CD4-positive, alpha-beta T cell treated with Interleukin-15 for 1 hour (primary cell): Measurements from ENCODE around the gene ZNF579.

Experiments used
- DNase-seq: peaks from one replicate; pipeline ENCODE4 v3.0.0-alpha.2; 2020

Gene ZNF579

GRCh38 chr19:55563261-55563690, 17.4 kb downstream of the ZNF579 start:
- no peak for DNase-seq

GRCh38 chr19:55559684-55560083, 21.0 kb downstream of the ZNF579 start:
- DNase-seq = no peak

GRCh38 chr19:55554741-55555152, 25.9 kb downstream of the ZNF579 start:
- DNase-seq = no peak

- no peak for DNase-seq
These were observed 26.3 kb downstream of the ZNF579 start for GRCh38 chr19:55554302-55554701.

- DNase-seq = no peak
These were observed 27.1 kb downstream of the ZNF579 start for GRCh38 chr19:55553217-55554182.

- DNase-seq = no peak
These were observed 28.0 kb downstream of the ZNF579 start for GRCh38 chr19:55552620-55553019.

GRCh38 chr19:55552206-55552605, 28.4 kb downstream of the ZNF579 start:
- DNase-seq = no peak

- DNase-seq = no peak
These were observed 30.4 kb downstream of the ZNF579 start for GRCh38 chr19:55550321-55550650.

- no peak for DNase-seq
These were observed 30.9 kb downstream of the ZNF579 start for GRCh38 chr19:55549500-55550320.

- no peak for DNase-seq
These were observed 33.6 kb downstream of the ZNF579 start for GRCh38 chr19:55546822-55547614.

GRCh38 chr19:55546011-55546410, 34.6 kb downstream of the ZNF579 start:
- no peak for DNase-seq

GRCh38 chr19:55545443-55545842, 35.2 kb downstream of the ZNF579 start, which contains the start of gene SBK3:
Gene SBK3 (minus strand): TSS chr19:55545543. CDS start chr19:55545543, 0 bp downstream.
- no peak for DNase-seq

- no peak for DNase-seq
These were observed 35.7 kb downstream of the ZNF579 start for GRCh38 chr19:55544776-55545439.

GRCh38 chr19:55544014-55544413, 36.6 kb downstream of the ZNF579 start:
- no peak for DNase-seq

GRCh38 chr19:55543567-55543966, 37.1 kb downstream of the ZNF579 start:
- DNase-seq = no peak

- DNase-seq = no peak
These were observed 38.3 kb downstream of the ZNF579 start for GRCh38 chr19:55542292-55542855.

GRCh38 chr19:55541091-55541490, 39.6 kb downstream of the ZNF579 start:
- no peak for DNase-seq

- no peak for DNase-seq
These were observed 40.0 kb downstream of the ZNF579 start for GRCh38 chr19:55540619-55541018.

- DNase-seq = no peak
These were observed 41.3 kb downstream of the ZNF579 start for GRCh38 chr19:55539090-55539984.

- no peak for DNase-seq
These were observed 42.5 kb downstream of the ZNF579 start for GRCh38 chr19:55538132-55538531.

GRCh38 chr19:55537741-55538111, 42.9 kb downstream of the ZNF579 start:
- no peak for DNase-seq
